HepG2 (cell line): ENCODE data around the gene NRAS. TPM values are rescaled to one million over a fixed set of nuclear protein-coding genes. Genes with fewer than 3 reads are reported as not detected.
A peak's percentile ranks its signal among the peaks of the same experiment; 100 is the strongest.

Source experiments
- ADNP ChIP-seq: sonication (generic); formaldehyde crosslinking; IDR thresholded peaks from 2 replicates; pipeline ENCODE4 v1.4.0; 2020; ENCODE audit warnings: missing genetic modification reagents
- DPF2 ChIP-seq: sonication (generic); formaldehyde crosslinking; IDR thresholded peaks from 2 replicates; pipeline ENCODE4 v1.4.0; 2020; ENCODE audit warnings: mild to moderate bottlenecking, low read depth, missing genetic modification reagents, borderline replicate concordance
- GATA4 ChIP-seq: sonication (generic); IDR thresholded peaks from 2 replicates; pipeline ENCODE4 v1.6.1; 2016; ENCODE audit warnings: antibody characterized with exemption, low read depth, borderline replicate concordance
- HNF1B ChIP-seq: sonication (generic); formaldehyde crosslinking; IDR thresholded peaks from 2 replicates; pipeline ENCODE4 v1.5.1; 2020; ENCODE audit warnings: mild to moderate bottlenecking, moderate library complexity, missing genetic modification reagents
- HNF4G ChIP-seq, 2 experiments: sonication (generic) in 1 of 2; formaldehyde crosslinking in 1 of 2; IDR thresholded peaks; 2 replicates each; pipeline versions ENCODE4 v1.4.0 to v1.6.1; 2011 to 2020; ENCODE audit warnings: borderline replicate concordance in 2 of 2, low read depth in 2 of 2, mild to moderate bottlenecking in 2 of 2, low read length in 1 of 2, missing genetic modification reagents in 1 of 2, moderate library complexity in 1 of 2
- HNRNPLL ChIP-seq: fragments of 200-400 bp; formaldehyde crosslinking; IDR thresholded peaks from 2 replicates; pipeline ENCODE4 v1.6.1; 2017; ENCODE audit warnings: mild to moderate bottlenecking, low read depth, low read length; ENCODE audit not compliant: poor library complexity, severe bottlenecking
- JUND ChIP-seq: sonication (generic); formaldehyde crosslinking; IDR thresholded peaks from 2 replicates; pipeline ENCODE4 v1.8.0; 2022; ENCODE audit warnings: mild to moderate bottlenecking, missing genetic modification reagents
- KLF13 ChIP-seq: sonication (generic); formaldehyde crosslinking; IDR thresholded peaks from 2 replicates; pipeline ENCODE4 v1.4.0; 2020; ENCODE audit warnings: mild to moderate bottlenecking, missing genetic modification reagents
- KMT2B ChIP-seq: IDR thresholded peaks from 2 replicates; pipeline ENCODE4 v1.6.1; 2016; ENCODE audit warnings: missing genetic modification reagents, missing compliant biosample characterization
- MEF2D ChIP-seq: sonication (generic); formaldehyde crosslinking; IDR thresholded peaks from 2 replicates; pipeline ENCODE4 v1.5.1; 2020; ENCODE audit warnings: mild to moderate bottlenecking, missing genetic modification reagents
- NFRKB ChIP-seq: fragments of 450-650 bp; IDR thresholded peaks from 2 replicates; pipeline ENCODE4 v1.6.1; 2017
- NRL ChIP-seq: sonication (generic); formaldehyde crosslinking; IDR thresholded peaks from 2 replicates; pipeline ENCODE4 v1.5.0; 2020; ENCODE audit warnings: missing genetic modification reagents, mild to moderate bottlenecking, moderate library complexity, borderline replicate concordance
- SAP130 ChIP-seq: IDR thresholded peaks from 2 replicates; pipeline ENCODE4 v1.6.1; 2016; ENCODE audit warnings: low read depth
- SMARCC2 ChIP-seq: fragments of 450-650 bp; IDR thresholded peaks from 2 replicates; pipeline ENCODE4 v1.6.1; 2017; ENCODE audit warnings: antibody characterized with exemption, mild to moderate bottlenecking
- TARDBP ChIP-seq: sonication (generic); formaldehyde crosslinking; IDR thresholded peaks from 2 replicates; pipeline ENCODE4 v1.8.0; 2022; ENCODE audit warnings: mild to moderate bottlenecking, missing genetic modification reagents
- TEF ChIP-seq: sonication (generic); formaldehyde crosslinking; IDR thresholded peaks from 2 replicates; pipeline ENCODE4 v1.5.0; 2020; ENCODE audit warnings: missing genetic modification reagents
- TGIF2 ChIP-seq: IDR thresholded peaks from 2 replicates; pipeline ENCODE4 v1.6.1; 2016; ENCODE audit warnings: control low read depth, missing compliant biosample characterization
- THYN1 ChIP-seq: sonication (generic); formaldehyde crosslinking; IDR thresholded peaks from 2 replicates; pipeline ENCODE4 v1.8.1; 2023; ENCODE audit warnings: low read depth, mild to moderate bottlenecking, moderate library complexity, missing genetic modification reagents, borderline replicate concordance
- YEATS4 ChIP-seq: sonication (generic); formaldehyde crosslinking; IDR thresholded peaks from 2 replicates; pipeline ENCODE4 v1.4.0; 2020; ENCODE audit warnings: missing genetic modification reagents, borderline replicate concordance
- ZBTB26 ChIP-seq: IDR thresholded peaks from 2 replicates; pipeline ENCODE4 v1.6.1; 2016; ENCODE audit warnings: missing compliant biosample characterization, missing genetic modification reagents, borderline replicate concordance
- ZNF101 ChIP-seq: sonication (generic); formaldehyde crosslinking; IDR thresholded peaks from 2 replicates; pipeline ENCODE4 v1.4.0; 2020; ENCODE audit warnings: mild to moderate bottlenecking, low read depth, missing genetic modification reagents, borderline replicate concordance
- ZNF180 ChIP-seq: sonication (generic); formaldehyde crosslinking; IDR thresholded peaks from 2 replicates; pipeline ENCODE4 v1.4.0; 2020; ENCODE audit warnings: low read depth, missing genetic modification reagents, borderline replicate concordance
- ZNF431 ChIP-seq: sonication (generic); formaldehyde crosslinking; IDR thresholded peaks from 2 replicates; pipeline ENCODE4 v1.9.0; 2022; ENCODE audit warnings: missing genetic modification reagents, low read depth, mild to moderate bottlenecking, borderline replicate concordance
- ZNF543 ChIP-seq: sonication (generic); formaldehyde crosslinking; IDR thresholded peaks from 2 replicates; pipeline ENCODE4 v1.4.0; 2020; ENCODE audit warnings: mild to moderate bottlenecking, missing genetic modification reagents
- ZNF616 ChIP-seq: sonication (generic); formaldehyde crosslinking; IDR thresholded peaks from 2 replicates; pipeline ENCODE4 v1.5.0; 2020; ENCODE audit warnings: low read depth, mild to moderate bottlenecking, missing genetic modification reagents
- ZNF780A ChIP-seq: sonication (generic); formaldehyde crosslinking; IDR thresholded peaks from 2 replicates; pipeline ENCODE4 v1.8.0; 2022; ENCODE audit warnings: mild to moderate bottlenecking, missing genetic modification reagents, moderate library complexity
- ZSCAN21 ChIP-seq: sonication (generic); formaldehyde crosslinking; IDR thresholded peaks from 2 replicates; pipeline ENCODE4 v1.8.0; 2022; ENCODE audit warnings: mild to moderate bottlenecking, missing genetic modification reagents, moderate library complexity, borderline replicate concordance
- polyA plus RNA-seq, 8 experiments: library from polyadenylated mRNA; depleted of rRNA in 3 of 8; stranded (reverse) in 7 of 8; unstranded in 1 of 8; fragments of >200 nt; fragmentation: Illumina TruSeq in 4 of 8; extraction: Trizol in 4 of 8; gene quantifications; 2 replicates each; pipeline versions ENCODE4 v1.2.1 to v1.2.3, GENCODE V29; 2011 to 2016; ENCODE audit warnings: low read depth in 4 of 8, missing spikeins in 1 of 8, mixed read lengths in 1 of 8; ENCODE audit not compliant: insufficient read depth in 1 of 8
- total RNA-seq, 5 experiments: library from RNA; depleted of rRNA; stranded (reverse); fragments of >200 nt; fragmentation: Illumina TruSeq; extraction: Trizol; gene quantifications; 2 replicates each; pipeline ENCODE4 v1.2.3, GENCODE V29; 2016; ENCODE audit warnings: low read depth in 1 of 5

Gene NRAS
- total and polyA plus RNA-seq, 2 of the 13 experiments (the other 11 are each of a cell fraction or from before 2014, with no cell fraction given) = 38.6 to 58.8 TPM

- TF ChIP-seq ZNF543 (CRISPR knock-in tag) (0 out of 2 replicates have a peak, but pooled peaks have one; percentile 35), YEATS4 (CRISPR knock-in tag) (0 out of 2 replicates have a peak, but pooled peaks have one; percentile 7), TARDBP (no peak), ZNF180 (CRISPR knock-in tag) (no peak), ZNF780A (CRISPR knock-in tag) (no peak), DPF2 (no peak), TGIF2 (no peak), KLF13 (no peak), GATA4 (no peak), ADNP (CRISPR knock-in tag) (no peak), KMT2B (CRISPR knock-in tag) (no peak), ZNF431 (no peak), NFRKB (no peak), HNF1B (CRISPR knock-in tag) (no peak; the same call in 1 of the 2 replicates), SAP130 (CRISPR knock-in tag) (no peak), NRL (CRISPR knock-in tag) (no peak), THYN1 (CRISPR knock-in tag) (no peak), ZSCAN21 (CRISPR knock-in tag) (peak; percentile 67; the same call in 1 of the 2 replicates), ZNF101 (CRISPR knock-in tag) (no peak), SMARCC2 (no peak), MEF2D (CRISPR knock-in tag) (no peak), ZNF616 (peak; percentile 54; the same call in 1 of the 2 replicates), HNRNPLL (peak; percentile 64), HNF4G (IDR thresholded peaks at IDR 0.05; ENCODE audit: borderline replicate concordance, low read depth, low read length) (no peak), HNF4G (CRISPR knock-in tag; IDR thresholded peaks at IDR 0.05; ENCODE audit: borderline replicate concordance, low read depth) (0 out of 2 replicates have a peak, but pooled peaks have one; percentile 18), ZBTB26 (CRISPR knock-in tag) (no peak), TEF (no peak), JUND (CRISPR knock-in tag) (no peak)
Measured at GRCh38 chr1:114669562-114670082, 46.9 kb downstream of the NRAS start, which contains the start of gene DENND2C (continued).
